NB4 (cell line): ENCODE data around the gene LBR.

Source experiments
- DNase-seq: peaks from one replicate; pipeline ENCODE4 v3.0.0; 2010; ENCODE audit warnings: low read depth
- H3K4me3 ChIP-seq: one replicate; pipeline ENCODE4 v1.5.1; 2011; ENCODE audit warnings: mild to moderate bottlenecking, low read depth, low read length, moderate library complexity
- CTCF ChIP-seq: IDR thresholded peaks from one replicate; pipeline ENCODE4 v1.5.1; 2012; ENCODE audit warnings: low read depth, low read length
- MAX ChIP-seq: IDR thresholded peaks from 2 replicates; pipeline ENCODE4 v1.6.1; 2011; ENCODE audit warnings: low read depth, low read length
- MYC ChIP-seq: IDR thresholded peaks from 2 replicates; pipeline ENCODE4 v1.6.1; 2011; ENCODE audit warnings: low read depth, low read length
- POLR2A ChIP-seq: IDR thresholded peaks from 2 replicates; pipeline ENCODE4 v1.6.1; 2011; ENCODE audit warnings: mild to moderate bottlenecking; ENCODE audit not compliant: insufficient read length; ENCODE audit errors: extremely low read depth

LBR gene

DNA sequence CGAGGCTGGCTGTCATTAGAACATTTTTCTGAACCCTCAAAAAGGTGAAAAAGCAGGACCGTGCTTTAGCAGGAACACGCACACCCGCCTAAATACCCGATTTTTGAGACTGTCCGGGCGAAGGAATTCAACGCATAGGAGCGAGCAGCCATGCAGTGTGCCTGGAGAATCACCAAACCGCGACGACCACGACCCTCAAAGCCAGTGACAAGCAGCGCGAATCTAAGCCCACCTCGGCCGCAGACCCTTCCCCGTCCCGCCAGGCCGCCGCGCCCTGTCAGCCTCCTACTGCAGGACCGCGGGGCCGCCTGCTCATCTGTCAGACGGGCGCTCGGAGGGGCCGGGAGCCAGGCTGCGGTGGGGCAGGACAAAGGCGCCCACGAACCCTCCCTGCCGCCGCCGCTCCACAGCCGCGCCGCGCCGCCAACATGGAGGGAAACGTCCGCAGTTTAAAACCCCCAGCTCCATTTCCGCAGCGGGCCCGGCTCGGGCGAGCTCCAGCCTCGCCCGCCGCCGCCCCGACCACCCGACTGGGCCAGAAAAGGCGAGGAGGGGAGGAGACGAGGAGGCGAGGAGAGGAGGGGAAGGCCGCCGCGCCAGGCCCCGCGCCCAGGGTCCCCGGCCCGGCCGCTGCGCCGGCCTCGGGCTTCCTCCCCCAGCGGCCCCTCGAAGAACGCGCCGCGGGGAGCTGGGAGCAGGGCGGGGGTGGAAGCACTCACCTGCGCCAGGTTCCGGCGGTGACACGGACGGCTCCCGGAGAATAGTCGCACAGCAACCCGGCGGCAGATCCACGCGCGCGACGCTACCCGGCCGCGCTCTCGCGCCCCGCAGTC, at the start of gene LBR:
Gene LBR, minus strand, starts transcription at position 804 of the 833 bp plus-strand sequence. CDS start 3,963 bp downstream, outside the sequence.
- peak within 1 kb of the TSS; percentile 96 for H3K4me3 ChIP-seq
- DNase-seq: no peak
- no peak for TF ChIP-seq CTCF
- TF ChIP-seq MYC: peak; percentile 48; the same call in 1 of the 2 replicates
- TF ChIP-seq POLR2A: peak; percentile 77
- no peak; the same call in 1 of the 2 replicates for TF ChIP-seq MAX

DNA sequence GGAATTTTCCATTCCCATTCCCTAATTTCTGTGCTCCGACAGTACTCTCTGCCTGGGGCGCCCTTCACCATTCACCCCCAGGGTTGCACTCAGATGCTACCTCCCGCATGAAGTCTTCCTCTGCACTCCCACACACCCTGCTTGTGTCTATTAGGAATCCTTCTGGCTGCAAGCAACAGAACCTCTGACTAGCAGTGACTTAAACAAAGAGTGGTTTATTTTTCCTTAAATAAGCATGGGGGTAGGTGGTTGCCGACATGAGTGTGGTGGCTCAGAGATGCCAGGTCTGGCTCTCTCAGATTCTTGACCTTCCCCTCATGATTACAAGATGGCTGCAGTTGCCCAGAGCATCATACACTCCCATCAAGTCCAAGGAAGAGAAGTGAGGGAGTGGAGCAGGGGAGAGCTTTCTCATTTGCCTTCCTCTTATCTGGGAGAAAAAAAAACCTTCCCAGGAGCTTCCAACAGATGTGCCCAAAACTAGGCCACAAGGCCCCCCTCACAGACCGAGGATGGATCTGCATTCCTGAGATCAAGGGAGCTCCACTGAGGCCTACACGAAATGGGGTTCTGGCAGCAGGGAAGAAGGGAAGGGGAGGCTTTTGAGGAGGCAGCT, 49.6 kb upstream of the LBR start:
- TF ChIP-seq MAX: no peak
- TF ChIP-seq CTCF: no peak
- no peak for TF ChIP-seq POLR2A
- TF ChIP-seq MYC: no peak

DNA sequence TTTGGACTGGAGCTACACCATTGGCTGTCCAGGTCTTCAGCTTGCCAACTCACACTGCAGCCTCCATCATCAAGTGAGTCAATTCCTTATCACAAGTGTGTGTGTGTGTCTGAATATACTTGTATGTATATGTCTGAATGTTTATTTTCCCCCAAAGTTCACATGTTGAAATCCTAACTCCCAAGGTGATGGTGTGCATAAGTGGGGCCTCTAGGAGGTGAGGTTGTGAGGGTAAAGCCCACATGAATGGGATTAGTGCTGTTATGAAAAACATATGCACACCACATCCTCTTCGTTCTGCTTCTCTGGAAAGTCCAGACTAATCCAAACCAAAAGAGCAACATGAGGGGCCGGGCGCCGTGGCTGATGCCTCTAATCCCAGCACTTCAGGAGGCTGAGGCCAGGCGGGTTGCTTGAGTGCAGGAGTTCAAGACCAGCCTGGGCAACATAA, 48.7 kb upstream of the LBR start:
- no peak for TF ChIP-seq MAX
- TF ChIP-seq MYC: no peak
- no peak overlapping the region for H3K4me3 ChIP-seq
- no peak for DNase-seq

More for the DNA sequence above, 49.6 kb upstream of the LBR start:
- no peak overlapping the region for H3K4me3 ChIP-seq
- no peak for DNase-seq

DNA sequence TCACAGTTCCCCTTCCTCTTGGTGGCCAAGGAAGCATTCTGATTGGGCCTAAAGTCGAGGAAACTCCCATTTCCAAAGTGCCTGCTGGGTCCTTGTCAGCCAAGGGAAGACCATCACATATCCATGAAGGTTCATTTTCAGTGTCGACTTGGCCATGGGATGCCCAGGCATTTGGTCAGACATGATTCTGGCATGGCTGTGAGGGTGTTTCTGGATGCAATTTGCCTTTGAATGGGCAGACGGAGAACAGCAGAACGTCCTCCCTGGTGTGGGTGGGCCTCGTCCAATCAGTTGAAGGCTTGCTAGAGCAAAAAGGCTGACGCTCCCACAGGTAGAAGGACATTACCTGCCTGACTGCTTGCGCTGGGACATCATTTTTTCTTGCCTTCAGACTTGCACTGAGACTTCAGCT, 48.3 kb upstream of the LBR start:
- no peak overlapping the region for H3K4me3 ChIP-seq
- TF ChIP-seq CTCF (no peak), MYC (no peak), MAX (no peak), POLR2A (no peak)
- no peak for DNase-seq

DNA sequence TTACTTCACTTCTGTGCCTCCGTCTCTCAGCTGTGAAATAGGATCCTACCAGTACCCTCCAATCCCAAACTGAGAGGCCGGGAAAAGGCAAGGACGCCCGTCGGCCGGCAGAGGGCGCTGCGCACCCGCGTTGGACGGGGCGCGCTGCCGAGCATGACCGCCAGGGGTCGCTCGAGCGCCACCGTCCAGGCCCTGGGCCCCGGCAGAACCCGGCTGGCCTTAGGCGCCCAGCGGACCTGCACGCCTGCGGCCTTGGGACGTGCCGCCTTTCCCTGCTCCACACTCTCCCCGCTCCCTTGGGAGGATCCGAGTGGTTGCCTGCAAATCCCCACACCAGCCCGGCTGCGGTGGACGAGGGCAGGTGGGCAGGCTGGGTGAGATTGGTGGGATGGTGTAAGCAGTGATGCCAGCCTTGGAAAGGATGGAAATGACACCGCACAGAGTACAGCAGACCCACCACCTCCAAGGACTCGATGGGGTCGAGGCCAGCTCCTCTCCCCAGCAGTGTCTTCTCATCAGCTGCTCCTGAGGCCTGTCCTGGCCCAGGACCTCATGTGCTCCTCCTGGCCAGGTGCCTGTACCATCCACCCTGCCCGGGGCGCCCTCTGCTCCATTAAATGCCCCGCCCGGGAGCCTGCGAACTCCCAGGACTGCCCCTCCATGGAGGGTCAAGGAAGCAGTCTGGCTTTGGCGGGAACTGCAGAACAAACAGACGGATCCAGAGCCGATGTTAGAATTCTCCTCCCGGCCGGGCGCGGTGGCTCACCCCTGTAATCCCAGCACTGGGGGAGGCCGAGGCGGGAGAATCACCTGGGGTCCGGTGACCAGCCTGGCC, 47.4 kb upstream of the LBR start:
- H3K4me3 ChIP-seq: no peak overlapping the region
- TF ChIP-seq MYC (no peak), MAX (no peak), CTCF (peak; percentile 98)
- peak; percentile 72 for DNase-seq
